RWPE2 (cell line): ENCODE measurements around the gene OR11H7.

Experiments
- ATAC-seq: fragments of 200-7000 bp; cut with Tn5 transposase; 3 replicates; pipeline ENCODE4 v1.9.1; 2021; ENCODE audit warnings: low read depth
- DNase-seq: peaks from one replicate; pipeline ENCODE4 v3.0.0-alpha.2; 2020; ENCODE audit warnings: low spot score
- H3K27ac ChIP-seq: fragments of 450-650 bp; 2 replicates; pipeline ENCODE4 v1.5.1; 2017; ENCODE audit warnings: mild to moderate bottlenecking; ENCODE audit not compliant: poor library complexity, severe bottlenecking
- H3K27me3 ChIP-seq: fragments of 250-450 bp; sonication (Bioruptor Pico); 2 replicates; pipeline ENCODE4 v1.5.1; 2021; ENCODE audit warnings: mild to moderate bottlenecking, moderate library complexity; ENCODE audit not compliant: insufficient read depth, poor library complexity, severe bottlenecking
- H3K36me3 ChIP-seq: fragments of 250-450 bp; sonication (Bioruptor Pico); 2 replicates; pipeline ENCODE4 v1.5.1; 2020; ENCODE audit warnings: low read depth, mild to moderate bottlenecking, moderate library complexity
- H3K4me1 ChIP-seq: fragments of 250-450 bp; sonication (Bioruptor Pico); 2 replicates; pipeline ENCODE4 v1.5.1; 2021; ENCODE audit warnings: mild to moderate bottlenecking, moderate library complexity; ENCODE audit not compliant: insufficient read depth, poor library complexity, severe bottlenecking
- H3K4me3 ChIP-seq: fragments of 250-450 bp; sonication (Bioruptor Pico); 2 replicates; pipeline ENCODE4 v1.5.1; 2021; ENCODE audit warnings: mild to moderate bottlenecking, moderate library complexity; ENCODE audit not compliant: severe bottlenecking
- H3K9me3 ChIP-seq: fragments of 250-450 bp; sonication (Bioruptor Pico); 2 replicates; pipeline ENCODE4 v1.5.1; 2021; ENCODE audit warnings: mild to moderate bottlenecking, moderate library complexity; ENCODE audit not compliant: severe bottlenecking
- TF ChIP-seq, protein P1 (sequence below): fragments of 450-650 bp; IDR thresholded peaks from one replicate; pipeline ENCODE4 v1.5.1; 2017; ENCODE audit warnings: mild to moderate bottlenecking, moderate library complexity; ENCODE audit not compliant: poor library complexity, severe bottlenecking

OR11H7 gene

DNA sequence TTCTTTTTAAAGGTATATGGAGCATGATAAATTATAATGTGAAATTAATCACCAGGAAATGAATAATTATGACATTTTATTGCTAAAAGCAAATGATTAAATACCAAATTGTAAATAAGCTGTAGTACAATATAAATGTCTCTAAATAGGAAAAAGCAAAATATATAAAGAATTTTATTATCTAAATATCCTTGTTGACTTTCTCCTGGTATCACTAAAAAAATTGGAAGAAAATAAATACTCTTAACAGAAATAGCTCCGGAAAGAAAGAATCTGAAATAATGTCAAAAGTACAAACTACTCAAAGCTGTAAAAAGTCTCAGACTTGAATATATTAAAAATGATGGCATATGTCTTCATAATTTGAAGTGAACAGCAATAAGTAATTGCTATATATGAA, at the start of gene OR11H7:
TSS of gene OR11H7 (plus strand) at position 301 of the 400 bp plus-strand sequence.
- ATAC-seq (no peak), DNase-seq (no peak)
- no peak within 1 kb of the TSS for H3K27ac ChIP-seq
- H3K27me3 ChIP-seq = peaks cover 14% of the 10 kb centered on the region
- TF ChIP-seq, protein P1, sequence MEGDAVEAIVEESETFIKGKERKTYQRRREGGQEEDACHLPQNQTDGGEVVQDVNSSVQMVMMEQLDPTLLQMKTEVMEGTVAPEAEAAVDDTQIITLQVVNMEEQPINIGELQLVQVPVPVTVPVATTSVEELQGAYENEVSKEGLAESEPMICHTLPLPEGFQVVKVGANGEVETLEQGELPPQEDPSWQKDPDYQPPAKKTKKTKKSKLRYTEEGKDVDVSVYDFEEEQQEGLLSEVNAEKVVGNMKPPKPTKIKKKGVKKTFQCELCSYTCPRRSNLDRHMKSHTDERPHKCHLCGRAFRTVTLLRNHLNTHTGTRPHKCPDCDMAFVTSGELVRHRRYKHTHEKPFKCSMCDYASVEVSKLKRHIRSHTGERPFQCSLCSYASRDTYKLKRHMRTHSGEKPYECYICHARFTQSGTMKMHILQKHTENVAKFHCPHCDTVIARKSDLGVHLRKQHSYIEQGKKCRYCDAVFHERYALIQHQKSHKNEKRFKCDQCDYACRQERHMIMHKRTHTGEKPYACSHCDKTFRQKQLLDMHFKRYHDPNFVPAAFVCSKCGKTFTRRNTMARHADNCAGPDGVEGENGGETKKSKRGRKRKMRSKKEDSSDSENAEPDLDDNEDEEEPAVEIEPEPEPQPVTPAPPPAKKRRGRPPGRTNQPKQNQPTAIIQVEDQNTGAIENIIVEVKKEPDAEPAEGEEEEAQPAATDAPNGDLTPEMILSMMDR = no peak
- no peaks in the 10 kb centered on the region for H3K36me3 ChIP-seq
- H3K9me3 ChIP-seq = no peaks in the 10 kb centered on the region
- no peak within 1 kb of the TSS for H3K4me3 ChIP-seq
- H3K4me1 ChIP-seq = no peaks in the 10 kb centered on the region

DNA sequence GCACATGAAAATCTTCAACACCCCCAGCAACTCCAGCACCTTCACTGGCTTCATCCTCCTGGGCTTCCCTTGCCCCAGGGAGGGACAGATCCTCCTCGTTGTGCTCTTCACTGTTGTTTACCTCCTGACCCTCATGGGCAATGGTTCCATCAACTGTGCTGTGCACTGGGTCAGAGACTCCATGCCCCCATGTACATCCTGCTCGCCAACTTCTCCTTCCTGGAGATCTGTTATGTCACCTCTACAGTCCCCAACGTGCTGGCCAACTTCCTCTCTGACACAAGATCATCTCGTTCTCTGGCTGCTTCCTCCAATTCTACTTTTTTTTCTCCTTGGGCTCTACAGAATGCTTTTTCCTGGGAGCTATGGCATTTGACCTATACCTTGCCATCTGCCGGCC, 49.6 kb upstream of the OR11H7 start:
- DNase-seq (no peak), ATAC-seq (no peak)
- H3K27me3 ChIP-seq = no peaks in the 10 kb centered on the region
- TF ChIP-seq, protein P1 = no peak
- no peak overlapping the region for H3K27ac ChIP-seq
- H3K4me3 ChIP-seq = no peak overlapping the region
- H3K36me3 ChIP-seq = no peaks in the 10 kb centered on the region
- no peaks in the 10 kb centered on the region for H3K4me1 ChIP-seq
- H3K9me3 ChIP-seq = no peaks in the 10 kb centered on the region

DNA sequence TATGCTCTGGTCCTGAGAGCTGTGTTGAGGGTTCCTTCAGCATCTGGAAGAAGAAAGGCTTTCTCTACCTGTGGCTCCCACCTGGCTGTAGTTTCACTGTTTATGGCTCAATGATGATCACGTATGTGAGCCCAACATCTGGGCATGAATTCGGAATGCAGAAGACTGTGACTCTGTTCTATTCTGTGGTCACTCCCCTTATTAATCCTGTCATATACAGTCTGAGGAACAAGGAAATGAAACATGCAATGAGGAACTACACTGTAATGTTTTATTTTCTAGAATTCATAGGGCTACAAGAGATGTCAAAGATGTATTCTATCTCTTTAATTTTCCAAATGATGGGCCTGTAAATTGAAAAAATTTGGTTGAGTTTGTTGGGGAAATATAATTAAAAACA, 48.9 kb upstream of the OR11H7 start:
- H3K4me3 ChIP-seq = no peak overlapping the region
- H3K4me1 ChIP-seq = no peaks in the 10 kb centered on the region
- H3K36me3 ChIP-seq = no peaks in the 10 kb centered on the region
- ATAC-seq (no peak), DNase-seq (no peak)
- TF ChIP-seq, protein P1 = no peak
- no peaks in the 10 kb centered on the region for H3K27me3 ChIP-seq
- H3K9me3 ChIP-seq = no peaks in the 10 kb centered on the region
- H3K27ac ChIP-seq = no peak overlapping the region

DNA sequence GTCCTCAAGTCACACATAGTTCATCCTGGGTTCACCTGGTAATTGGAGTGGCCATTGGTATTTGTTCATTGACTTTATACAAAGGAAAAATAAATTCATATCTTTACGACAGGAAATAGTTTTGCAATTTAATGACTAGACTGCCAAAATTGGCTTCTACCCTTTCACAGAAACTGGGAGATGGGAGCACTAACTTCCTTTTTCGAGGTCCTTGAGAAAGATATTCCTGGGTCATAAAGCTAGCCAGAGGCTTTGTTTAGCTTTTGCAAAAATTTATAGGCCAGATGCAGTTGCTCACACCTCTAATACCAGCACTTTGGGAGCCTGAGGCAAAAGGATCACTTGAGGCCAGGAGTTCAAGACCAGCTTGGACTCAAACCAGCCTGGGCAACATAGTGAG, 48.3 kb upstream of the OR11H7 start:
- DNase-seq = no peak
- Histone ChIP-seq H3K4me1 (no peaks in the 10 kb centered on the region), H3K36me3 (no peaks in the 10 kb centered on the region), H3K27me3 (no peaks in the 10 kb centered on the region), H3K4me3 (no peak overlapping the region), H3K27ac (no peak overlapping the region), H3K9me3 (no peaks in the 10 kb centered on the region)
- ATAC-seq = no peak
- TF ChIP-seq, protein P1 = no peak

DNA sequence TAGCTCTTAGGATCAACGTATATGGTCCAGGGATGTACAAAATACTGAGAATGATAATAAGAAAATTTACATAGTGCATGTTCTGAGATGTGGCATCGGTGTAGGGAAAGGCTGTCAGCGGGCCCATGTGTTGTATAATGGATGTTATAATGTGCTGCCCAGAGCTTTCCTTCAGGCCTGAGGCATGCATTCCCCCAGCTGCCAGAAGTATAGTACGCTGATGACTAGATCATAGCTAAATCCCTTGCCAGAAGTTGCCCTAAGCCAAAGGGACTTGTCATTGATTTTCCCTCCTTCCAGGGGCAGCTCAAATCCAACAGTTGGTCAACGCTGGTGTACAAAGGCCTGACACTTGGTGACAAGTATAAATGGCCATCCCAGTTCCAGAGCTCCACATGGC, 44.6 kb upstream of the OR11H7 start:
- no peak overlapping the region for H3K27ac ChIP-seq
- no peak for DNase-seq
- H3K27me3 ChIP-seq = no peaks in the 10 kb centered on the region
- no peak for ATAC-seq
- H3K9me3 ChIP-seq = no peaks in the 10 kb centered on the region
- H3K4me3 ChIP-seq = no peak overlapping the region
- no peaks in the 10 kb centered on the region for H3K4me1 ChIP-seq
- no peaks in the 10 kb centered on the region for H3K36me3 ChIP-seq
- TF ChIP-seq, protein P1 = no peak
